Naive thymus-derived CD4-positive, alpha-beta T cell (primary cell): ENCODE data around the gene PRKAG2. TPM values are rescaled to one million over a fixed set of nuclear protein-coding genes. Genes with fewer than 3 reads are reported as not detected.
"Not testable (repeated sequence)": the region's sequence is repeated elsewhere in the genome, so short reads cannot be mapped to it uniquely, and the experiment has no call there.

Source experiments
- ATAC-seq: fragments of 150-1000 bp; cut with Tn5 transposase; 2 replicates; pipeline ENCODE4 v1.10.0; 2021; ENCODE audit warnings: mild to moderate bottlenecking, moderate library complexity
- CTCF ChIA-PET: fragments of 350-600 bp; sonication (Branson Sonifier 250); formaldehyde crosslinking; loops from one replicate; lab custom pipeline; 2021; ENCODE audit warnings: antibody characterized with exemption; lab: Charles Lee
- POLR2A ChIA-PET: fragments of 350-600 bp; sonication (Branson Sonifier 250); formaldehyde crosslinking; loops from one replicate; lab custom pipeline; 2021; ENCODE audit warnings: antibody characterized with exemption, inconsistent platforms; lab: Charles Lee
- DNase-seq, 9 donors: peaks; one replicate each; pipeline versions ENCODE4 v3.0.0 to v3.0.0-alpha.2; 2020 to 2022; ENCODE audit warnings: mixed read lengths in 1 of 9
- H3K27ac ChIP-seq: one replicate; pipeline ENCODE4 v1.7.0; 2013; ENCODE audit warnings: mild to moderate bottlenecking, low read depth, low read length, moderate library complexity
- H3K27me3 ChIP-seq, 2 donors: one replicate each; pipeline ENCODE4 v1.7.0; 2013; ENCODE audit warnings: low read length in 2 of 2, mild to moderate bottlenecking in 2 of 2, moderate library complexity in 2 of 2; ENCODE audit not compliant: control insufficient read depth in 2 of 2, insufficient read depth in 2 of 2
- H3K36me3 ChIP-seq, 3 experiments: 1 replicate in 2 of 3; 2 replicates in 1 of 3; pipeline ENCODE4 v1.7.0; 2013; ENCODE audit warnings: low read length in 3 of 3, mild to moderate bottlenecking in 3 of 3, moderate library complexity in 1 of 3; ENCODE audit not compliant: insufficient read depth in 3 of 3, control insufficient read depth in 2 of 3
- H3K4me1 ChIP-seq, 2 donors: one replicate each; pipeline ENCODE4 v1.7.0; 2013; ENCODE audit warnings: low read length in 2 of 2, mild to moderate bottlenecking in 2 of 2, moderate library complexity in 1 of 2; ENCODE audit not compliant: control insufficient read depth in 2 of 2, insufficient read depth in 2 of 2
- H3K4me3 ChIP-seq: 2 replicates; pipeline ENCODE4 v1.7.0; 2013; ENCODE audit warnings: mild to moderate bottlenecking, low read length
- H3K9me3 ChIP-seq, 3 experiments: 1 replicate in 2 of 3; 2 replicates in 1 of 3; pipeline ENCODE4 v1.7.0; 2013; ENCODE audit warnings: low read length in 3 of 3; ENCODE audit not compliant: control insufficient read depth in 2 of 3
- H3K27ac Mint-ChIP-seq, 9 donors: one replicate each; pipeline ENCODE4 v1.8.0; 2020 to 2022; ENCODE audit warnings: mixed read lengths in 9 of 9, mild to moderate bottlenecking in 8 of 9, moderate library complexity in 5 of 9, inconsistent platforms in 2 of 9
- H3K27me3 Mint-ChIP-seq, 5 donors: one replicate each; pipeline ENCODE4 v1.8.0; 2021 to 2022; ENCODE audit warnings: mixed read lengths in 5 of 5, mild to moderate bottlenecking in 1 of 5
- H3K36me3 Mint-ChIP-seq, 5 donors: one replicate each; pipeline ENCODE4 v1.8.0; 2020 to 2022; ENCODE audit warnings: mixed read lengths in 5 of 5, mild to moderate bottlenecking in 3 of 5, inconsistent platforms in 1 of 5
- H3K4me1 Mint-ChIP-seq, 7 donors: one replicate each; pipeline ENCODE4 v1.8.0; 2020 to 2022; ENCODE audit warnings: mixed read lengths in 7 of 7, mild to moderate bottlenecking in 3 of 7, inconsistent platforms in 1 of 7
- H3K4me3 Mint-ChIP-seq, 10 donors: one replicate each; pipeline ENCODE4 v1.8.0; 2020 to 2022; ENCODE audit warnings: mild to moderate bottlenecking in 10 of 10, mixed read lengths in 10 of 10, moderate library complexity in 6 of 10, inconsistent platforms in 2 of 10
- H3K9me3 Mint-ChIP-seq, 11 donors: one replicate each; pipeline ENCODE4 v1.8.0; 2020 to 2022; ENCODE audit warnings: mixed read lengths in 11 of 11, mild to moderate bottlenecking in 4 of 11, inconsistent platforms in 1 of 11, moderate library complexity in 1 of 11
- intact Hi-C, 2 donors: fragments of 100-400 bp; cut with micrococcal nuclease; formaldehyde crosslinking; loops; one replicate each; pipeline ENCODE4 v1.15.1; 2023
- polyA plus RNA-seq, 2 donors: library from polyadenylated mRNA; unstranded; fragments of 300-500 nt; fragmentation: Illumina TruSeq; gene quantifications; one replicate each; pipeline ENCODE4 v1.2.3, GENCODE V29; 2021
- total RNA-seq, 6 experiments: library from RNA in 5 of 6; stranded (reverse) in 5 of 6; gene quantifications; 1 replicate in 5 of 6; 2 replicates in 1 of 6; pipeline ENCODE4 v1.2.3 and lab custom pipeline; 2021 to 2026

The PRKAG2 gene
- total and polyA plus RNA-seq, 7 experiments from 2014 or later = 15.0 to 74.4 (median 55.7) TPM

- DNase-seq = no peak
- CTCF ChIA-PET = interaction anchor here (0.5 kb wide), 1 partner anchor 744 kb away, joined by 4 read pairs; no protein-coding TSS in a partner anchor
- Histone ChIP-seq H3K4me1 (no peaks in the 10 kb centered on the region), H3K27me3 (no peaks in the 10 kb centered on the region), H3K9me3 (no peaks in the 10 kb centered on the region), H3K4me3 (no peak overlapping the region), H3K36me3 (no peaks in the 10 kb centered on the region), H3K27ac (no peak overlapping the region)
- Mint-ChIP-seq H3K27me3 (peaks cover 0 to 16% (median 3%) of the 10 kb centered on the region in 5 donors), H3K27ac (no peak overlapping the region), H3K4me3 (no peak overlapping the region), H3K4me1 (no peaks in the 10 kb centered on the region), H3K9me3 (peaks cover 2 to 23% (median 11%) of the 10 kb centered on the region in 11 donors), H3K36me3 (peaks cover 0 to 7% (median 0%) of the 10 kb centered on the region in 5 donors)
- ATAC-seq = no peak
- POLR2A ChIA-PET = no interaction called here
- intact Hi-C loops = no loop called here
Measured at GRCh38 chr7:151914051-151914450, 37.1 kb upstream of the PRKAG2 start.

- H3K4me1 Mint-ChIP-seq, H3K27me3 ChIP-seq, H3K36me3 Mint-ChIP-seq, H3K36me3 ChIP-seq, POLR2A ChIA-PET, H3K27ac Mint-ChIP-seq, H3K9me3 ChIP-seq, ATAC-seq, H3K4me3 Mint-ChIP-seq, CTCF ChIA-PET, DNase-seq, H3K27ac ChIP-seq, H3K4me3 ChIP-seq, intact Hi-C loops, H3K4me1 ChIP-seq: not testable (repeated sequence)
- H3K27me3 Mint-ChIP-seq = peaks cover 4 to 33% (median 9%) of the 10 kb centered on the region in 5 donors
- H3K9me3 Mint-ChIP-seq = peaks cover 6 to 23% (median 11%) of the 10 kb centered on the region in 11 donors
Measured at GRCh38 chr7:151910655-151911054, 33.7 kb upstream of the PRKAG2 start.

GRCh38 chr7:151907115-151907514 is 30.2 kb upstream of the PRKAG2 start:
- H3K4me3 Mint-ChIP-seq, H3K27ac ChIP-seq: not testable (repeated sequence)

GRCh38 chr7:151905766-151906165 is 28.9 kb upstream of the PRKAG2 start:
- Mint-ChIP-seq H3K4me1 (peaks cover 0 to 4% (median 0%) of the 10 kb centered on the region in 7 donors), H3K4me3 (no peak overlapping the region), H3K9me3 (peaks cover 0 to 6% (median 0%) of the 10 kb centered on the region in 11 donors), H3K27ac (no peak overlapping the region), H3K36me3 (peaks cover 0 to 4% (median 0%) of the 10 kb centered on the region in 5 donors), H3K27me3 (peaks cover 9 to 37% (median 14%) of the 10 kb centered on the region in 5 donors)
- no peaks in the 10 kb centered on the region for H3K4me1 ChIP-seq
- intact Hi-C loops = loop anchor here in 1 of 2 donors (2.0 kb wide), 1 partner anchor 73 kb away; no protein-coding TSS in a partner anchor
- POLR2A ChIA-PET = no interaction called here
- DNase-seq (no peak), ATAC-seq (no peak)
- no peaks in the 10 kb centered on the region for H3K27me3 ChIP-seq
- CTCF ChIA-PET = interaction anchor here (0.6 kb wide), 1 partner anchor 124 kb away, joined by 4 read pairs; no protein-coding TSS in a partner anchor
- no peak overlapping the region for H3K4me3 ChIP-seq
- H3K9me3 ChIP-seq = no peaks in the 10 kb centered on the region
- no peak overlapping the region for H3K27ac ChIP-seq
- no peaks in the 10 kb centered on the region for H3K36me3 ChIP-seq

More at GRCh38 chr7:151907115-151907514, 30.2 kb upstream of the PRKAG2 start:
- H3K27me3 ChIP-seq, intact Hi-C loops, ATAC-seq, DNase-seq, H3K9me3 Mint-ChIP-seq, H3K27ac Mint-ChIP-seq, H3K36me3 Mint-ChIP-seq, H3K4me1 ChIP-seq, H3K4me1 Mint-ChIP-seq, H3K9me3 ChIP-seq, H3K4me3 ChIP-seq, H3K36me3 ChIP-seq, CTCF ChIA-PET: not testable (repeated sequence)
- POLR2A ChIA-PET = interaction anchor here (0.6 kb wide), 1 partner anchor 34 kb away, joined by 3 read pairs; no protein-coding TSS in a partner anchor
- H3K27me3 Mint-ChIP-seq = peaks cover 9 to 40% (median 14%) of the 10 kb centered on the region in 5 donors

- Mint-ChIP-seq H3K4me3 (no peak overlapping the region), H3K4me1 (peaks cover 0 to 5% (median 0%) of the 10 kb centered on the region in 7 donors), H3K27ac (no peak overlapping the region), H3K27me3 (peaks cover 12 to 37% (median 16%) of the 10 kb centered on the region in 5 donors), H3K36me3 (peaks cover 0 to 4% (median 0%) of the 10 kb centered on the region in 5 donors), H3K9me3 (peaks cover 0 to 6% (median 0%) of the 10 kb centered on the region in 11 donors)
- POLR2A ChIA-PET = no interaction called here
- Histone ChIP-seq H3K4me1 (no peaks in the 10 kb centered on the region), H3K36me3 (no peaks in the 10 kb centered on the region), H3K27ac (no peak overlapping the region), H3K4me3 (no peak overlapping the region), H3K9me3 (no peaks in the 10 kb centered on the region), H3K27me3 (no peaks in the 10 kb centered on the region)
- ATAC-seq (no peak), DNase-seq (no peak)
- CTCF ChIA-PET = interaction anchor here (0.6 kb wide), 2 partner anchors 123 to 334 kb away, joined by 3 to 4 read pairs; no protein-coding TSS in a partner anchor
- intact Hi-C loops = loop anchor here in 1 of 2 donors (2.0 kb wide), 1 partner anchor 73 kb away; no protein-coding TSS in a partner anchor
Measured at GRCh38 chr7:151905353-151905752, 28.4 kb upstream of the PRKAG2 start.

- ChIA-PET POLR2A (no interaction called here), CTCF (no interaction called here)
- H3K36me3 ChIP-seq = no peaks in the 10 kb centered on the region
- Mint-ChIP-seq H3K4me3 (no peak overlapping the region), H3K27me3 (peaks cover 20 to 40% (median 23%) of the 10 kb centered on the region in 5 donors), H3K27ac (no peak overlapping the region), H3K9me3 (peaks cover 0 to 6% (median 0%) of the 10 kb centered on the region in 11 donors), H3K36me3 (peaks cover 0 to 4% (median 0%) of the 10 kb centered on the region in 5 donors), H3K4me1 (peaks cover 0 to 5% (median 0%) of the 10 kb centered on the region in 7 donors)
- H3K4me3 ChIP-seq = no peak overlapping the region
- no peaks in the 10 kb centered on the region for H3K4me1 ChIP-seq
- no peaks in the 10 kb centered on the region for H3K27me3 ChIP-seq
- no peak for DNase-seq
- ATAC-seq = no peak
- H3K27ac ChIP-seq = no peak overlapping the region
- intact Hi-C loops = loop anchor here in 1 of 2 donors (2.0 kb wide), 1 partner anchor 71 kb away; no protein-coding TSS in a partner anchor
- H3K9me3 ChIP-seq = no peaks in the 10 kb centered on the region
Measured at GRCh38 chr7:151904270-151904669, 27.4 kb upstream of the PRKAG2 start.
